ENCODE results near the gene FSD1.
"Not testable (repeated sequence)": the region's sequence is repeated elsewhere in the genome, so short reads cannot be mapped to it uniquely, and the experiment has no call there.

Gene FSD1

GRCh38 chr19:4286141-4286540 is 18.3 kb upstream of the FSD1 start:
- not testable (repeated sequence) for DNase-seq

GRCh38 chr19:4288091-4288777 is 16.2 kb upstream of the FSD1 start:
- DNase-seq: no peak

DNA sequence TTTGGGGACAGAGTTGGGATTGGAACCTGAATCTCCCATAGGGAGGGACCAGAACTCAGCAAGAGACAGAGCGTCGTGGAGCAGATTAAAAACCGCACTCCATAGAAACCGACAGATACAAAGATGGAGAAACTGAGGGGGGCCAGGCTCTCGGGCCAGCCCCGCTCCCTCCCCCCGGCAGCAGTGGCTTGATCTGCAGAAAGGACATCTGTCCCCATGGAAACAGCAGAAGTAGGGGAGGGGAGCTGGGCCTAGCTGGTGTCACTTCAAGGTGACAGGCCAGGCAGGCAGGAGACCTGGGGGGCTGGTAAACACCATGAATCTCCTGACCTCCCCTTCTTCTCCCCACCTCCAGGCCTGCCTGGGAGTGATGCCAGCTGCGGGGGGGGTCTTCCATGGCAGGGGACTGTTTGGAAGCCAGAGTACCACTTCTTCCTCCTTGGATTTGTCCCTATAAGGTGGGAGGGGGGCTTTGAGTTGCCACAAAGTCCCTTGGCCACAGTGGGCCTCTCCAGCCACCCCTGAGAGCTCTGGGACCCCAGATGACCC is 13.1 kb upstream of the FSD1 start:
- DNase-seq: no peak

GRCh38 chr19:4292515-4292914 is 11.9 kb upstream of the FSD1 start:
- no peak for DNase-seq

DNA sequence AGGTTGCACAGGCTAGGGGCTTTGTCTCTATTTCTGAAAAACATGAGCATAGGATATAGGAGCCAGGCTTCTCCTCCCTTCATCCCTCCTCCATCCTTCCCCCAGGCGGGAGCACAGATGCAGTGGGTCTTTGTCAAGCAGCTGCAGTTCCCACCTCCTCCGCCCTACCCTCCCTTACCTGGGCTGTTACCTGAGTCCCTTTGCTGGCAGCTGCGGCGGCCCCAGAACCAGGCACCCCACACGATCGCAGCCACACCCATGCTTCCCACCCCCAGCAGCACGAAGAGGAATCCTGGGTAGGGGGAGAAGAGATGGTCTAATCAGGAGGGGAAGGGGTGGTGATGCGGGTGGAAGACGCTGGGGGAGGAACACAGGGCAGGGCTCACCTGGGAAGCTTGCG is 10.0 kb upstream of the FSD1 start:
- no peak for DNase-seq

DNA sequence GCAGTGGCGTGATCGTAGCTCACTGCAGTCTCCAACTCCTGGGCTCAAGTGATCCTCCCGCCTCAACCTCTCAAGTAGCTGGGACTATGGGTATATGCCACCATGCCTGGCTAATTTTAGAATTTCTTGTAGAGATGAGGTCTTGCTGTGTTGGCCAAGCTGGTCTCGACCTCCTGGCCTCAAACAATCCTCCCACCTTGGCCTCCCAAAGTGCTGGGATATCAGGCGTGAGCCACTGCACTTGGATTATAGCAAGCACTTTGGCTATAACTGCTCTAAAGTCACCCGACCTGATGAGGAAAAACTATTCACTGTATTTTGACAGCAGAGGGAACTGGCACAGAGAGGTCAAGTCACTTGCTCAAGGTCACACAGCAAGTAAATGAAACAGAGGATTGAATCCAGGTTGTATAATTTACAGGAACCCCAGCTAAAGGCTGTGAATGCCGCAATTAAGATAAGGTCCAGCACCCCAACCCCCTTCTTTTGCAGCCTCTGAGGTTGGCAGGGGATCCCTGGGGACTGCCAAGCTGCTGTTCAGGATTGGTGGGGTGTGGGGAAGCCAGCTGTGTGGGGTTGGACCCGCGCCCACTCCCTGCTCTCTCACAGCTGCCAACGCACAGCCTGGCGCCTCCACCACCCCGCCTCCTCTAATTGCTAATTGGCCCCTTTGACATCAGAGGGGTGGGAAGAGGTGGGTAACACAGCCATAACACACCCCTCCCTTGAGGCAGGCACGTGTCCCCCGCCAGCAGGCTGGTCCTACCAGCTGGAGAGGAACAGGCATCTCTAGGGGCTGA is 8.2 kb upstream of the FSD1 start:
- DNase-seq: no peak

DNA sequence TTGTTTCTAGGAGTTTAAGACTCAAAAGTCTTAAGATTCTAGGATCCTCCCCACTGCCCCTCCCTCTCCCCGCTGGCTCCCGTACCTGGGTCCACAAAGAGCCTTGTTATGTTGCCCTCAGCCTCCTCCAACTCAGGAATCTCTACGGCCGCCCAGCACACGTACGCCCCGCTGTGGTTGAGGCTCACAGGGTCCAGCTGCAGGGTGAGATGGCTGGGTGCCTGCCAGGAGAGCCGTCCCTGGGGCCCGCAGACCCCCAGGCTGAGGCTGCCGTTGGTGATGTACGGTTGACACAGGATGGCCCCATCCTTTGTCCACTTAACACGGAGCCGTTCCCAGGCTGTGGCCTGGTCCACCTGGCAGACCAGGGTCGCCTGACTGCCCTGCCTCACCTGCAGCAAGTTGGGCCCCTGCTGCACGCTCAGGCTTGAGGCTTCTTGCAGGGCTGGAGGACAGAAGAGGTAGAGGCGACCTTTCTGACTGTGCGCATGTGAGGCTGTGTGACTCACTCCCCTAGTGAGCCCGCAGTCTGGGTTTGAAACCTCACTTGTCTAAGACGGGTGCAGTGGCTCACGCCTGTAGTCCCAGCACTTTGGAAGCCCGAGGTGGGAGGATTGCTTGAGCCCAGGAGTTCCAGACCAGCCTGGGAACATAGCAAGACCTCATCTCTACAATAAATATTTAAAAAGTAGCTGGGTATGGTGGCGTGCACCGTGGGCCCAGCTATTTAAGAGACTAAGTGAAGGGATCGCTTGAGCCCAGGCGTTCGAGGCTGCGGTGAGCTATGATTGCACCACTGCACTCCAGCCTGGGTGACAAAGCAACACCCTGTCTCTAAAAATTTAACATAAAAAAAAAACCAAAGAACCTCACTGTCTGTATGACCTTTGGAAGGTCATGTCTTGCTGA is 6.2 kb upstream of the FSD1 start:
- no peak for DNase-seq

DNA sequence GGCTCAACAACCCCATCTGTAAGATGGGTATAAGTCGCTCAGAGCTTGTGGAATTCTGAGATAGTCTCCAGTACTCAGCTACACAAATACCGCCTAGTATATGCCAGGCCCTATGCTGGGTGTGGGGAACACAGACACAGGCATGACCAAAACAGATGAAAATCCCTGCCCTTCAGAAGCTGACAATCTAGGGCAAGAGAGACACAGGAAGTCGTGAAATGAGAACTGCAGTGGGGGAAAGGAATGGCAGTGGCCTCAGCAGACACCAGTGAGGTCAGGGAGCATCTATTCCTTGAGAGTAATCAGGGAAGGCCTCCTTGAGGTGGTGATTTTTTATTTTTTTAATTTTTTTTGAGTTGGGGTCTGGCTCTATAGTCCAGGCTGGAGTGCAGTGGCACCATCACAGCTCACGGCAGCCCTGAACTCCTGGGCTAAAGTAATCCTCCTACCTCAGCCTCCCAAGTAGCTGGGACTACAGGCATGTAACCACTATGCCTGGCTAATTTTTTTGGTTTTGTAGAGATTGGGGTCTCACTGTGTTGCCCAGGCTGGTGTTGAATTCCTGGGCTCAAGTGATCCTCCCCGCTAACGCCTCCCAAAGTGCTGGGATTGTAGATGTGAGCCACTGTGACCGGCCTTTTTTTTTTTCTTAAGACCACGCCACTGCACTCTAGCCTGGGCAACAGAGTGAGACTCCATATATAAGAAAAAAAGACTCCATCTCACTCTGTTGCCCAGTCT is 5.4 kb upstream of the FSD1 start:
- DNase-seq: no peak

GRCh38 chr19:4300589-4300988 is 3.8 kb upstream of the FSD1 start:
- DNase-seq: no peak

DNA sequence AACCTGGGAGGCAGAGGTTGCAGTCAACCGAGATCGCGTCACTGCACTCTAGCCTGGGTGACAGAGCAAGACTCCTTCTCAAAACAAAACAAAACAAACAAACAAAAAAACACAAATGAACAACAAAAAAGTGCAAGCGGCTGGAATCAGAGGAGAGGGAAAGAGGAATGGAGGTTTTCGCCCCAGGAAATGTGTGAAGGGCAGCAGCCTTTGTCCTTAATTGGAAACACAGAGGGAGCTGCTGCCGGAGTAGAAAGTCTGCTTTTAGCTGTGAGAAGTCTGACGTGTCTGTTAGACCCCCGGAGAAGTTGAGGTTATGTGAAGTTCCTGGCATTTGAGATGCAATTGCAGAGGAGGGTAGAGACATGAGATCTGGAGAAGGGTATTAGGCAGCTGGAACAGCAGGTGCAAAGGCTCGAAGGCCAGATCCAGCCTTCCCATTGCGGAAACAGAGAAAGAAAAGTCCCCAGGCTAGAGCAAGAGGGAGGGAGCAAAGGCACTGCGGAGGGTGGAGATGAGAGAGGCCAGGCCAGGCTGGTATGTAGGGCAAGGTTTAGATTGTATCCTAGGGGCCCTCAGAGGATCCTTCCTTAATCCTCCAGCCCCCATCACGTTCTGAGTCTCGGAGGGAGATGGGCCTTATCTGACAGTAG is 2.7 kb upstream of the FSD1 start:
- no peak for DNase-seq

- DNase-seq: no peak
Observed at GRCh38 chr19:4302243-4302640, 2.2 kb upstream of the FSD1 start, which contains the start of gene TMIGD2. Gene TMIGD2 (minus strand): TSS chr19:4302389. CDS start chr19:4302385, 4 bp downstream.

DNA sequence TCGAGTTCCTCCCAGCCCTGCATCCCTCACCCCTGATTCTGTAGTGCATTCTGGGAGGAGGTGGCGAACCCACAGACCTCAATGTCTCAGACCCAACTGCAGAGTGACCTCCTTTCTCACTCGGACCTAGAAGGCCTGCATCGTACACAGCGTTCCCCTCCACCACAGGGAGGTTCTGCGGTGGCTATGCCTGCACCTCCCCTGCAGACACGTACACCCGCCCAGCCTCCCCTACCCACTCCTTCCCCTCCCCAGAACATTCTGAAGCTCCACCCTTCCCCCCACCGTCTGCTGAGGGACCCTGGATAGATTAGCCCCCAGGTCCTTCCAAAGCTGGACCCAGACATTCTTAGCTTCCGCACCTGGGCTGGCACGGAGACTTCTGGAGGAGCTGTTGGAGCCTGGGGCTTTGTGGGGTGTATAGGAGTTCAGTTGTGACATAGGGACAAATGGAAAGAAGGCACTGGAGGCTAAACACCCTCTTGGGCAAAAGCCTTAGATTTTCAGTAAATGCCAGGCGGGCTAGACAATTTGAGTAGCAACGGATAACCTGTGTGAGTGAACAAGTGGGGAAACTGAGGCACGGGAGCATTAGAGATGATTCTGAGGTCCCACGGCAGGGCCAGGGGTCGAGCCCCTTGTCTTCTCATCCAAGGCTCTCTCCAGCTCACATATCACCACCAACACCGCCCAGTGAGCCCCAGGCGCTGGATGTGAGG is 420 bp upstream of the FSD1 start:
- DNase-seq: no peak

GRCh38 chr19:4305257-4305612 is 837 bp downstream of the FSD1 start:
- DNase-seq: no peak

DNA sequence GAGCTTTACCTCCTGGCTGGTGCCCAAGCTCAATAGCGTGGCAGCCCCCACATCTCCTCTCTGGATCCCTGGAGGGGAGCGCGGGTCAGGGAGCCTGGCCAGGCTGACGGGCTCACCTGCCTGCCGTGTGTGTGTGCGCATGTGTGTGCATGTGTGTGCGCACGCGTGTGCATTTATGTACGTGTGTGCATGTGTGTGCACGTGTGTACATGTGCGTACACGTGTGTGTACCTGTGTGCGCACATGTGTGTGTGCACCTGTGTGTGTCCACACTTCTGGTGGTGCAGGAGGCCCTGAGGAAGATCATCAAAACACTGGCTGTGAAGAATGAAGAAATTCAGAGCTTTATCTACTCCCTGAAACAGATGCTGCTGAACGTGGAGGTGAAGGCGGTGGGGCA is 1.3 kb downstream of the FSD1 start:
- DNase-seq: no peak

DNA sequence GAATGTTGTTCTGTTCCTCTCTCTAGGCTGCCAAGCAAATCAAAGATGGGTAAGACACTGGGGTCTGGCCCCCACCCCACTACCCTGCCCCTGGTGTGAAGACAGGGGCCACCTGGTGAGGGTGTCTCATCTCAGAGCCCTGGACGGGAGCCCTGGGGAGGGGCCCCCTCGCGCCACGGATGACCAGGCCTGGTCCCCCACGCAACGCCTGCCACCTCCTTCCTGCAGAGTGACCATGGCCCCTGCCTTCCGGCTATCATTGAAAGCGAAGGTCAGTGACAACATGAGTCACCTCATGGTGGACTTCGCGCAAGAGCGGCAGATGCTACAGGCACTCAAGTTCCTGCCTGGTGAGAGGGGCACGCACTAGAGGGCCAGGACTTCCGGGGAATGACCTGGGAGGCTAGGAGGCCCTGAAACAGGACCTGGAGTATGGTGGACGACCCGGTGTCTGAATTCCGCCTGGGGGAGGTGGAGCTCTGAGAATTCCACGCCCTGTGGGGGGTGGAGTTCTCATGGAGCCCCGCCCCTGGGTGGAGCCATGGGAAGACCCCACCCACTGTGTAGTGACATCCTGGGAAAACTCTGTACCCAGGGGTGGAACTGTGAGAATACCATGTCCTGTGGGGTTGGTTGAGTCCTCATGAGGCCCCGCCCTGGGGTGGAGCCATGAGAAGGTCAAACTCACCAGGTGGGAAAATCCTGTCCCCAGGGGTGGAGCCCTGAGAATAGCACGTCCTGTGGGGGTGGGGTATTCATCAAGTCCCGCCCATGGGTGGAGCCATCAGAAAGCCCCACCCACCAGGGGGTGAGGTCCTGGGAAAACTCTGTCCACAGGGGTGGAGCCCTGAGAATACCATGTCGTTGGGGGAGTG is 6.1 kb downstream of the FSD1 start:
- peak; percentile 14 for DNase-seq

DNA sequence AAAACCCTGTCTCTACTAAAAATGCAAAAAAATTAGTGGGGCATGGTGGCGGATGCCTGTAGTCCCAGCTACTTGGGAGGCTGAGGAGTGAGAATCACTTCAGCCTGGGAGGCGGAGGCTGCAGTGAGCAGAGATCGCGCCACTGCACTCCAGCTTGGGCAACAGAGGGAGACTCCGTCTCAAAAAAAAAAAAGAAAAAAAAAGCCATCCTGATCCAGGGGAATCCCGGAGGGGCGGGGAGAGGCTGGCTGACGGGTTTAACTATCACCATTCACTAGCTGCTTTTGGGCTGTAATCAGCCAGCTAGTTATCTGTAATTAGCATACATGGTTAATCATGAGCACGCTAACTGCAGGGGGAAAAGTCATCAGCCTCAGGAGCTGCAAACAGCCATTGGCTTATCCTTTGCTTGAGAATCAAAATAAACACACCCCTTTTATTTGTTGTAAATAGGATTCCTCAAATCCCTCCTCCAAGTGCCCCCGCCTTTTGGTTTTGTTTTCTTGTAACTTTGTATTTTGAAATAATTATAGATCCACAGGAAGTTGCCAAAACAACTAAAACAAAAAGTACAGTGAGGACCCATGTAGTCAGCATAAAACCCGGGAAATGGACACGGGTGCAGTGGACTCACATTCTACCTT is 9.6 kb downstream of the FSD1 start:
- no peak for DNase-seq

DNA sequence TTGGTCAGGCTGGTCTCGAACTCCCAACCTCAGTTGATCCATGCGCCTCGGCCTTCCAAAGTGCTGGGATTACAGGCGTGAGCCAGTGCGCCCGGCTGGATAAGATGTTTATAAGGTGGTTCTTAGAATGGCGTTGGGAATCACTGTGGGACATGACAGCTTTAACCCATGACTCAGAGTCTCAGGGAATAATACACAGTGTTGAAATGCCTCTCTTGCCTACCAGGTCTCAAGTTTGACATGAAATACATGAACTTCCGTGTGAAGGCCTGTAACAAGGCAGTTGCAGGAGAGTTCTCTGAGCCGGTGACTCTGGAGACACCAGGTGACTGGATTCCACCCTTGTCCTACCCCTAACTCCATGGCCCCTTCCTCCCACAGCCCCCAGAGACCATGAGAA is 12.6 kb downstream of the FSD1 start:
- no peak for DNase-seq

GRCh38 chr19:4318460-4318859 is 14.1 kb downstream of the FSD1 start:
- no peak for DNase-seq

GRCh38 chr19:4319067-4319718 is 14.8 kb downstream of the FSD1 start:
- DNase-seq: no peak

All from EL (cell line).